Stimulated activated CD8-positive, alpha-beta memory T cell treated with anti-CD3 and anti-CD28 coated beads, Interleukin-7, amount 100 ng/mL, for 1 hour (primary cell): ENCODE measurements around the gene SPTLC2.
"Not testable (repeated sequence)": the region's sequence is repeated elsewhere in the genome, so short reads cannot be mapped to it uniquely, and the experiment has no call there.

Source experiments
- DNase-seq, 2 donors: peaks; one replicate each; pipeline ENCODE4 v3.0.0-alpha.2; 2020; ENCODE audit warnings: low read depth in 2 of 2

The SPTLC2 gene, protein sequence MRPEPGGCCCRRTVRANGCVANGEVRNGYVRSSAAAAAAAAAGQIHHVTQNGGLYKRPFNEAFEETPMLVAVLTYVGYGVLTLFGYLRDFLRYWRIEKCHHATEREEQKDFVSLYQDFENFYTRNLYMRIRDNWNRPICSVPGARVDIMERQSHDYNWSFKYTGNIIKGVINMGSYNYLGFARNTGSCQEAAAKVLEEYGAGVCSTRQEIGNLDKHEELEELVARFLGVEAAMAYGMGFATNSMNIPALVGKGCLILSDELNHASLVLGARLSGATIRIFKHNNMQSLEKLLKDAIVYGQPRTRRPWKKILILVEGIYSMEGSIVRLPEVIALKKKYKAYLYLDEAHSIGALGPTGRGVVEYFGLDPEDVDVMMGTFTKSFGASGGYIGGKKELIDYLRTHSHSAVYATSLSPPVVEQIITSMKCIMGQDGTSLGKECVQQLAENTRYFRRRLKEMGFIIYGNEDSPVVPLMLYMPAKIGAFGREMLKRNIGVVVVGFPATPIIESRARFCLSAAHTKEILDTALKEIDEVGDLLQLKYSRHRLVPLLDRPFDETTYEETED

DNA sequence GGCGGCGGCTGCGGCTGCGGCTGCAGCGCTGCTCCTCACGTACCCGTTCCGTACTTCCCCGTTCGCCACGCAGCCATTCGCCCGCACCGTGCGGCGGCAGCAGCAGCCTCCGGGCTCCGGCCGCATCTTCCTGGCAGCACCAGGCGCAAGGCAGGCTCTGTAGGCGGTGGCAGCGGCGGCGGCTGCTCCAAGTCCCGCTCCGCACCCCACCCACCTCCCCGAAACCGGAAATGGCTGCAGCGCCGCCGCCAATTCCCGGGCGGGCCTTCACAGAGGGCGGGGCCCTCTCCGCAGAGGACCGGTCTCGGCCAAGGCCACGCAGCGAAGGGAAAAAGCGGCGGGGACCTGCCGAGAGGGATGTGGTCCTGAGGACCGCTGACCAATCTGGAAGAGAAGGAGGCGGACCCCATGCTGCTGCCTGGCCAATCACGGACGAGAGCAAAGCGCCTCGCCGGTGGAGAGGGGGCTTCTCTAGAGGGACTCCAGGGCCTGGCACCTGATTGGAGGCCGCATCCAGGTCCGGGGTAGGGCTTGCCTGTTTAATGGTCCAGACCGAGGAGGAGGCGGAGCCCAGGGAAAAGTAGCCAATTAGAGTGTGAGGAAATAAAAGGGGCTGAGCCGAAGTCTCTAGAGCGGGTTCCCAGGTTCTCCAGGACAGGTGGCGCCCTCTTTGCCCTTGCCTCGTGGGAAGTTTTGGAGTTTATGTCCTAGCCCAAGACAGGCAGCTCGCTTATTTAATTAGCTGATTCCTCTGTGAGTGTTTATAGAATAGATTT, at the start of gene SPTLC2:
Gene SPTLC2, minus strand, starts transcription at position 184 of the 776 bp plus-strand sequence. Its CDS starts 58 bp downstream, at position 126.
- DNase-seq: peak; percentile 92 to 93

DNA sequence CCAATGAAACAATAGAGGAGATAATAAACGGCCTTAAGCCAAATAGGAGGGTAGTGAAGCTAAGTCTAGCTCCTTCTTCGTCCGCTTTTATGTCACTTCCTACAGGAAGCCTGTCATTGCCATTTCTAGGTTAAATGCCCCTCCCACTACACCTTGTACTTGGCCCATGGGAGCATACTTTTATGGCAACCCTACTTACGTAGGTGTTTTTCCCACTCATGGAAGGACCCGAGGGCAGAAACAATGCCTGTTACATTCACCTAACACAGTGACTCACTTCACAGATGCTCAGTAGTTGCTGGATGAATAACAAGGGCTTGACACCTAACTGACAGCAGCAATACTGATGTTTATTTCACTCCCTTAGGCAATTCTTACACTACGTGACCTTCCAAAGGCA, 46.9 kb upstream of the SPTLC2 start:
- DNase-seq: no peak

DNA sequence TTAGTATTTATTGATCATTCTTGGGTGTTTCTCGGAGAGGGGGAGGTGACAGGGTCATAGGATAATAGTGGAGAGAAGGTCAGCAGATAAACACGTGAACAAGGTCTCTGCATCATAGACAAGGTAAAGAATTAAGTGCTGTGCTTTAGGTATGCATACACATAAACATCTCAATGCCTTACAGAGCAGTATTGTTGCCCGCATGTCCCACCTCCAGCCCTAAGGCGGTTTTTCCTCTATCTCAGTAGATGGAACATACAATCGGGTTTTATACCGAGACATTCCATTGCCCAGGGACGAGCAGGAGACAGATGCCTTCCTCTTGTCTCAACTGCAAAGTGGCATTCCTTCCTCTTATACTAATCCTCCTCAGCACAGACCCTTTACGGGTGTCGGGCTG, 45.1 kb upstream of the SPTLC2 start:
- DNase-seq: not testable (repeated sequence)

DNA sequence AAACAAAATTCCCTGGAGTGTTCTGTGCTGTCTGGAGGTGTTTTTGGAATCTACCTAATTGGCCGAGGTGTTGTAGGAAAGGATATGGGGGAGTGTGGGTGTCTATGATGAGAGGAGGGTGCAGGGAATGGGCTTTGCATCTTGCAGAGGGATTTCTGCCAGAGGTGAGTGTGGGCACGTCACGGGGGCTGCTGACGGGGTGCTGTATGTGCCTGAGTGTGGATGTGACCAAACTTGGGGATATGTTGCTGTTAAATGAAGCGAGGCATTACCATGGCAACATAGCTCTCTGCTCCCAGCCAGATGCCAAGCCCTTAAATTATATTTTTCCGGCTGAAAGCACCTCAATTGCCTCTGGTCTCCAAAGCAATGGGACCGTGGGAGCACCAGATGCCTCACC, 44.3 kb upstream of the SPTLC2 start:
- no peak for DNase-seq

DNA sequence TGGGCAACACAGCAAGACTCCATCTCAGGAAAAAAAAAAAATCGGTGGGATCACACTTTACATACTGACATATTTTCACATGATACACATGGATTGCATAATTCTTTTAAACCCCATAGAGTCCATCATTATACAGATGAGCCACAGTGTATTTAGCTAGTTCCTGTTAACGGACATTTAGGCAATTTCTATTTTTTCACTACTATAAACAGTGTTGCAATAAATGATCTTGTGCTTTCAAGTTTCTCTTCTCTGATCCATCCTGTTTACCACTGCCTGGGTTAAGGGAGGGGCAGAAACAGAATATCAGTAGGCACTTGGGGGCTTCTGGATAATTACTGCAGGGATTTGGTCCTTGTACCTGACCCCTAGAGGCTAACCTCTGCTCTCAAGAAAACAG, 43.4 kb upstream of the SPTLC2 start:
- DNase-seq: no peak

DNA sequence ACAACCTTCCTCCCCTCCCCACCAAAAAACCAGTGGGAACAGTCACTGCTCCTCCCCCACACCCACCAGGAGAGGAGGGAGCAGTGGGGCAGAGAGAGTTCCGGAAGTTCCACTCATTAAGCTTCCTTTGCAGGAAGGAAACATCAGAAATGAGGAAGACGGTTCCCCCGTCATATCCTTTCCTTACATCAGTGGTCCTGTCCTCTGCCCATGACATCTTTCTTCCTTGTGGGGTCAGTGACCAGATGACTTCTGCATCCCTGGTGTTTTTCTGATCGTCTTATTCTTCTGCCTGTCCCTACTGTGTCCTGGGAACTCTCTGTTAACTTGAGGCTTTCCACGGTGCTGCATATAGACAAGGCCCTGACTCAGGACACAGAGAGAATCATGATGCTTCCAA, 40.8 kb upstream of the SPTLC2 start:
- no peak for DNase-seq

DNA sequence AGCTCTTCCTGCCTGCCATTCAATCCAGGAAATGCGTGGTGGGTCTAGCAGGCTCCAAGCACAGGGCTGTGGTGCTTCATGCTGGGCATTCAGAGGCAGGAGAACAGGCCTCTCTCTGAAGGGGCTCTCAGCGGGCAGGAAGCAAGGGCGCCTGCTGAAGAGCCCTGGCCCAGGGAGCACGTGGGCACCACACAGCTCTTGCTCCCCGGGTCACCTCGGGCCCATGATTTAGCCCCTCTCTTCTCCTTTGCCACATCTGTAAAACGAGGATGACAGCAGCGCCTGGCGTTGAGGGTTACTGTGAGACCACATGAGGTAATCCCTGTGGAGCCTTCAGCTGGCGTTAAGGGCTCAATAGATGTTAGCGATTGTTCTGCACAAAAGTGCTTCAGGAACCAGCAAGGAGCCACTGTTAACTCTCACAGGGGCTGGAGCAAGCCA, 37.6 kb upstream of the SPTLC2 start:
- DNase-seq: no peak

DNA sequence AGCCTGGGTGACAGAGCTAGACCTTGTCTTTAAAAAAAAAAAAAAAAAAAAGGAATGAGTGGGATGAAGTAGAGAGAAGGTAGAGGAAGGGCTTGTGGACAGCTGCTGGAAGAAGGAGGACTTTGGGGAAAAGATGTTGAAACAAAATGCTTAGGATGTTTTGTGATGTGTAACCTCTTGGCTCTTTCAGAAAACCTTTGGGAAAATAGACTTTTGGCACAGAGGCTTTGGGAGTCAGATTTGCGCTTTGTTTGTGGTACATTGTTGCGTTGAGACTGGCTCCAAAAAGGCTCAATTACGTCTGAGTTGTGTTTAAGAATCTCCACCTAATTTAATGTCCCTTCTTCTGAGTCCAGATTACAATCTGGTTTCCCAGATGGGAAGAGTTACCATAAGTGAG, 32.9 kb upstream of the SPTLC2 start:
- no peak for DNase-seq

DNA sequence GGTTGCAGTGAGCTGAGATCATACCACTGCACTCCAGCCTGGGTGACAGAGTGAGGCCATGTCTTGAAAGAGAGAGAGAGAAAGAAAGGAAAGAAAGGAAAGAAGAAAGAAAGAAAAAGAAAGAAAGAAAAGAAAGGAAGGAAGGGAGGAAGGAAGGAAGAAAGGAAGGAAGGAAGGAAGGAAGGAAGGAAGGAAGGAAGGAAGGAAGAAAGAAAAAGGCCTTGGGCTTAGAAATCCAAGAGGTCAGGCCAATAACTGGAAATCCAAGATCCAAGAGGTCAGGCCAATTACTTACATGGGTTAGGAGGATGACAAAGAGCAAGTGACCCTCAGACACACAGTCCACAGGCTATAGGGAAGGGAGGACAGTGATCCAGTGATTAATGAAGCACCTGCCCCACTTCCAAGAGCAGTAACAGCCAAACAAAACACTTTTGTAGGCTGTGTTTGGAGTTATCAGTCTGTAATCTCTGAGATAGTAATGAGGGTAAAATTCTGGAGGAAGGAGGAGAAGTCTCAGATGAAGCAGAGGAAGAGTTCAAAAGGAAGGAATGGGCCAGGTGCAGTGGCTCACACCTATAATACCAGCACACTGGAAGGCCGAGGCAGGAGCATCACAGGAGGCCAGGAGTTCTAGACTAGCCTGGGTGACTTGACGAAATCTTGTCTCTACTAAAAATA, 32.2 kb upstream of the SPTLC2 start:
- DNase-seq: no peak

DNA sequence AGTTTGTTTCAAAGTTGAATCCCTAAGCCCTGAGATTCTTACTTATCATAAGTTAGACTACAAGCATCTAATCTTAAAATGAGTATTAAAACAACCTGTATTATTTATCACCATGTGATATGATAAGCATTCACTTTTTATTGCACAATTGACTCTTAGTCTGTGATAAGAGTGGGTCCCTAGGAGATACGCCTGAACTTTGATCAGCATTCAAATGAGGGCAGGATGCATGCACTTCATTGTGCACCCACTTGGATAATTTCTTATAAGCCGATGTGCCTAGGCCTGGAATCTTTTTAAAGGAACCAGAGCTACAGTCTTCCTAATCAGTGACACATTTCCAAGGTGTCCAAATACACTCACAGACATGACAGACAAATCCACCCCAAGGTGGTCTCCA, 31.4 kb upstream of the SPTLC2 start:
- no peak for DNase-seq

DNA sequence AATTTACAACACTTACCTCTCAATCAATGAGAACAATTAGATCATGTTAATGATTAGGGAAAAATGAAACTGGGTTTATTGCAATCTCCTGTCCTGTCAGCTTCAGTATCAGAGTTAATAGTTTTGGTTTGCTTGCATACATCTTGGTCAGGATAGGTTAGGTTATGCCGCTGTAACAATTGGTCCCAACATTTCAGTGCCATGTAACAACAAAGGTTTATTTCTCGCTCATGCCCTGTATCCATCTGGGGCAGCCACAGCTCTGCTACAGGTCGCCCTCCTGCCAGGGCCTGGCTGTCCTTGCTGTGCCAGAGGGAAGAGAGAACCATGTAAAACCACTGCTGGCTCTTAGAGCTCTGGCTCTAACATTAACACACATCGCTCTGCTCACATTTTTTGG, 30.5 kb upstream of the SPTLC2 start:
- no peak for DNase-seq

DNA sequence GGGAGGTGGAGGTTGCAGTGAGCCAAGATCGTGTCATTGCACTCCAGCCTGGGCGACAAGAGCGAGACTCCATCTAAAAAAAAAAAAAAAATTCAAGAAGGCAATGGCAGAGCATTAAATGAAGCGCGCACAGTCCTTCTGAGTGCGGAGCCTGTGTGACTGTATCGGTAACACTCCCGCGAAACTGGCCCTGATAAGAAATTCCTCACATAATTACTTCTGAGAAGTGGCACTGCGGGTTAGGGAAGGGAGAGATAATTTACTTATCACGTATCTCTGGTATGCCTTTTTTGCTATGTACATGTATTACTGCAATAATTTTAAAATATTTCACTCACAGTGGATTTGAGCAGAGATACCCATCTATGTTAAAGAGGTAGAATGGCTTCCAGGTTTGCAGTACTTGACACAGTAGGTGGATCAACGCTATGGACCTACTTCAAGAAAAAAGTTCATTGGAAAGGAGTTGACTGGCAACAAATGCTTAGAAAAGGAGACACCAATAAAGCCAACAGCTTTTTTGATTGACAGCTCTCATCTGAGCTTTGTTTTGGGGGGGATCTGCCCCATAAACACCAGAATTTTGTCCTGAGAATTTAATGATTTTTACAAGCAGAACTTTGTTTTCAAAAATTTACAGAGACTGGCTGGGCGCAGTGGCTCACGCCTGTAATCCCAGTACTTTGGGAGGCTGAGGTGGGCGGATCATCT, 29.2 kb upstream of the SPTLC2 start:
- no peak for DNase-seq

DNA sequence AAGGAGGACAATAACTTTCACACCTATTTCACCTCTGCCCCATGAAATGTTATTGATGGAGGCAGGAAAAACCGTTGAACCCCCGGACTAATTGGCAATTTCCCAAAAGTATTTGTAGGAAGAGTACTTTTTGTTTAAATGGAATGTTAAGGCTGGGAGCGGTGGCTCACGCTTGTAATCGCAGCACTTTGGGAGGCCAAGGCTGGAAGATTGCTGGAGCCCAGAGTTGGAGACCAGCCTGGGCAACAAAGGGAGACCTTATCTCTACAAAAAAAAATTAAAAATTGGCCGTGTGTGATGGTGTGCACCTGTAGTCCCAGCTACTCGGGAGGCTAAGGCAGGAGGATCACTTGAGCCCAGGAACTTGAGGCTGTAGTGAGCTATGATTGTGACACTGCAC, 26.0 kb upstream of the SPTLC2 start:
- DNase-seq: no peak

DNA sequence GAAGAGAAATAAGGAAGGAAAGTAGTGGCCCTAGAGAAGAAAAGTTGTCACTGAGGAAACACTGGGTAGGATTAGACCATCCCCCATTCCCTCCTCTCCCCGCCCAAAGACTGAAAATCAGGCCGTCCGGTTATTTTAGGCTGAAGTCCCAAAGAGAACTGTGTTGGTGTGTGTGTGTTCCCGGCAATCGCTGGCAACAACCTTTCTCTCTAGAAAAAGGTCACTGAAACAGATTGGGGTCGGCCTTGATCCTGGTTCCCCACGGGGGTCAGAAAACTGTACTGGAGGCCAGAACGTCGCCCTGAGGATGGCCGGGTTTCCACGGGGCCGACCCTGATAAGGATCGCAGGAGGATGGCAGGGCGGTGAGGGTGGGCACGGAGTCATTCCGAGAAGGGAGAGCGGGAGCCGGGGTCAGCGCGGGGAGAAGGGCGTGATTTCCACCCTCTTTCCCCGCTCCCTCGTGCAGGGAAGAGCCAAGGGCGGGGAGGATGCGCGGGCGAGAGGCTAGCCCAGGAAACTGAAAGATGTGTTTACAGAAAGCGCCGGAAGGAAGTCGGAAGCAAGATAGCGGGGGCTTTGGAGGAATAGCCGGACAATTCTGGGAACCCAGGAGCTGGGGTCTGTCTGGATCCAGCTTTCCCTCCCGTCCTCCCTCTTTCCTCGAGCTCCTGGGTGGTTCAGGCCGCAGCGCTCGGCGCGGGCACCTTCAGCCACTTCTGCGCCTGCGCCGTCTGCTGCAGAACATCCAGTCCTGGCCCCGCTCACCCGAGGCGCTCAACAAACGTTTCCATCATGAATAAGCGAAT, 25.3 kb upstream of the SPTLC2 start:
- peak; percentile 32 to 43 for DNase-seq

DNA sequence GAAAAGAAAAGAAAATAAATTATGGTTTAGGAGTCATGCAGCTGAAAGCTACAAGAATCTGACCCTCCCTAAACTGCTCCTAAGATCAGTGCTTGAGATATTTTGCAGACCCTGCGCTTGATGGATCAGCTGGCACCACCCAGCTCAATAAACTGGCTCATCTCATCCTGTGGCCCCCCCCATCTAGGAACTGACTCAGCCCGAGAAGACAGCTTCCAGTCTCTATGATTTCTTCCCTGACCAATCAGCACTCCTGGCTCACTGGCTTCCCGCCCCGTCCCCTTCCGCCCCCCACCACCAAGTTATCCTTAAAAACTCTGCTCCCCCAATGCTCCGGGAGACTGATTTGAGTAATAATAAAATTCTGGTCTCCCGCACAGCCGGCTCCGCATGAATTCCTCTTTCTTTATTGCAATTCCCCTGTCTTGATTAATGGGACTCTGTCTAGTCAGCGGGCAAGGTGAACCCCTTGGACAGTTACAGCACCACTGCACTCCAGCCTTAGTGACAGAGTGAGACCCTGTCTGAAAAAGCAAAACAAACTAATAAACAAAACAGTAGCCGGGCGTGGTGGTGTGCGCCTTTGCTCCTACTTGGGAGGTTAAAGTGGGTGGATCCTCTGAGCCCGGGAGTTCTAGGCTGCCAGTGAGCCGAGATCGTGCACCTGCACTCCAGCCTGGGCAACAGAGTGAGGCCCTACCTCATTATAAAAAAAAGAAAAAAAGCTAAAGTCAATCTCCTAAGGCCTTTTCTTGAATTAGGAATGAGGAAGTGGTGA, 24.5 kb upstream of the SPTLC2 start:
- no peak for DNase-seq

DNA sequence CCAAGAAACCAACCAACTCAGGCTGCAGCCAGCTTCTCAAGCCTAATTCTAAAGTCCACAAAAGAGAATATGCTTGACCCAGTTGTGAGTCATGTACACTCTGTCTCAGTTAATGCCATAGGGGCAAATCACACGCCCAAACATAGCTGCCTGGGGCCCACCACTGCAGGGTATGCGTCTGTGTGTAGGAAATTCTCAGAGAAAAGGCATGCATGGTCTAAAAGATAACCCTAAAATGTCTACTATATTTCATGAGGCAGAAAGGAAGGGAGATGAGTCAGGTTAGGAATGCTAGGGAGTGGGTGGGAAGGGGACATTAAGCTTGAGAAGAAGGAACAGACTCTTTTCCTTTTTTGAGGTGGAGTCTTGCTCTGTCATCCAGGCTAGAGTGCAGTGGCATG, 22.3 kb upstream of the SPTLC2 start:
- DNase-seq: no peak

DNA sequence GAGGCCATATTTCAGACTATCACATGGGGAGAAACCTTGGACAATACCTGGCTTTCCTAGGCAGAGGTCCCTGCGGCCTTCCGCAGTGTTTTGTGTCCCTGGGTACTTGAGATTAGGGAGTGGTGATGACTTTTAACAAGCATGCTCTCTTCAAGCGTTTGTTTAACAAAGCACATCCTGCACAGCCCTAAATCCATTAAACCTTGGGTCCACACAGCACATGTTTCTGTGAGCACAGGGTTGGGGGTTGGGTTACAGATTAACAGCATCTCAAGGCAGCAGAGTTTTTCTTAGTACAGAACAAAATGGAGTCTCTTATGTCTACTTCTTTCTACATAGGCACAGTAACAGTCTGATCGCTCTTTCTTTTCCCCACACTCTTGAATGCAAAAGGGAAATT, 19.4 kb upstream of the SPTLC2 start:
- DNase-seq: not testable (repeated sequence)

DNA sequence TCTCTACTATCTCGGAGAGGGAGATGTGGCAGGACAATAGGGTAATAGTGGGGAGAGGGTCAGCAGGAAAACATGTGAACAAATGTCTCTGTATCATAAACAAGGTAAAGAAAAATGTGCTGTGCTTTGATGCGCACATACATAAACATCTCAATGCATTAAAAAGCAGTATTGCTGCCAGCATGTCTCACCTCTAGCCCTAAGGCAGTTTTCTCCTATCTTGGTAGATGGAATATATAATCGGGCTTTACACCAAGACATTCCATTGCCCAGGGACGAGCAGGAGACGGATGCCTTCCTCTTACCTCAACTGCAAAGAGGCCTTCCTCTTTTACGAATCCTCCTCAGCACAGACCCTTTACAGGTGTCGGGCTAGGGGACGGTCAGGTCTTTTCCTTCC, 19.0 kb upstream of the SPTLC2 start:
- DNase-seq: not testable (repeated sequence)

DNA sequence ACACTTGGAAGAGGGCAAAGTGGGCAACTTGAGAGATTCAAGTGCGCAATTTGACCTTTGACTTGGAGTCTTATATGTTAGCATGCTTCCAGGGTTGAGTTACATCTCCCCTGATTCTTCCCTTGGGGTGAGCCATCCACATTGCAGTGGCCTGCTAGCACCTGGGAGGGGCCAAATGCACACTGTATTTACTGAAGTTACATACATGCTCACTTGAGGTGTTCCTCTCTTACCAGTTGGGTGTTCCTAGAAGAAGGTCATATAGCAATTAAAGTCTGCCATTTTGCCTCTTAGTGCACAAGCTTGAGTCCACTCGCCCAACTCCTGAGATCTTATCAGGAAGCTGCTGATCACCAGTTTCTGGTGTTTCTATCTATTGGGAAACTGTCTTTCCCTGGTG, 13.7 kb upstream of the SPTLC2 start:
- DNase-seq: no peak

DNA sequence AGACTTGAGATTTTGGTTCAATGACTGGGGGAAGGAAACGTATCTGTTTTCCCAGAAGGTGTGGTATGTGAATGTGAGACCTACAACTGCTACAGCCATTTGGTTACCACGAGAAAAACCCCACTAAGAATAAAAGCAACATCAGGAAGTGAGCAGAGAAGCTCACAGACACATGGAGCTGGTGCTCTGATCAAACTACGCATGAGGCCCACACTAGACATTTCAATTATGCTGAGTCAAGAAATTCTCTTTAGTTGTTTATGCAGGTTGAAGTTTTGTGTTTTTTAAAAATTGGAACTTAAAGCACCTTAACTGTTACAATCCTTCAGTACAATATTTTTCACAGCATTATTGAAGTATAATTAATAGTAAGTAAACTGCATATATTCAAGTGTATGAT, 8.9 kb upstream of the SPTLC2 start:
- no peak for DNase-seq
